ENCODE data around the gene ALG2.

The ALG2 gene

GRCh38 chr9:99190597-99191283 is 31.0 kb downstream of the ALG2 start:
- no peak for DNase-seq

GRCh38 chr9:99189887-99190596 is 31.7 kb downstream of the ALG2 start:
- DNase-seq, result no peak

GRCh38 chr9:99189186-99189585 is 32.6 kb downstream of the ALG2 start:
- no peak for DNase-seq

GRCh38 chr9:99187311-99187710 is 34.4 kb downstream of the ALG2 start:
- DNase-seq, result no peak

GRCh38 chr9:99185934-99186333 is 35.8 kb downstream of the ALG2 start:
- DNase-seq, result no peak

GRCh38 chr9:99185348-99185632 is 36.5 kb downstream of the ALG2 start:
- no peak for DNase-seq

GRCh38 chr9:99184475-99185347 is 37.0 kb downstream of the ALG2 start:
- DNase-seq, result peak; percentile 59

GRCh38 chr9:99184110-99184474 is 37.6 kb downstream of the ALG2 start:
- DNase-seq, result no peak

GRCh38 chr9:99183616-99184015 is 38.1 kb downstream of the ALG2 start:
- DNase-seq, result no peak

GRCh38 chr9:99182356-99182755 is 39.4 kb downstream of the ALG2 start:
- DNase-seq, result no peak

GRCh38 chr9:99181621-99182020 is 40.1 kb downstream of the ALG2 start:
- DNase-seq, result no peak

- no peak for DNase-seq
These were observed 40.5 kb downstream of the ALG2 start for GRCh38 chr9:99181206-99181605.

GRCh38 chr9:99180662-99181061 is 41.1 kb downstream of the ALG2 start:
- DNase-seq, result no peak

- DNase-seq, result no peak
These were observed 41.5 kb downstream of the ALG2 start for GRCh38 chr9:99180199-99180598.

GRCh38 chr9:99178912-99179872 is 42.5 kb downstream of the ALG2 start:
- no peak for DNase-seq

GRCh38 chr9:99177576-99178366 is 44.0 kb downstream of the ALG2 start:
- DNase-seq, result no peak

- DNase-seq, result no peak
These were observed 45.2 kb downstream of the ALG2 start for GRCh38 chr9:99176527-99177013.

- no peak for DNase-seq
These were observed 47.9 kb downstream of the ALG2 start for GRCh38 chr9:99173570-99174504.

- DNase-seq, result no peak
These were observed 49.3 kb downstream of the ALG2 start for GRCh38 chr9:99172124-99173091.
